HG02588 (cell line): ENCODE measurements around the gene CPT1A.
"Not testable (repeated sequence)": the region's sequence is repeated elsewhere in the genome, so short reads cannot be mapped to it uniquely, and the experiment has no call there.

Experiments
- ATAC-seq: cut with Tn5 transposase; IDR thresholded peaks from one replicate; pipeline ENCODE4 v1.9.1; 2021; ENCODE audit warnings: mild to moderate bottlenecking, moderate library complexity; ENCODE audit not compliant: unreplicated experiment

CPT1A gene

DNA sequence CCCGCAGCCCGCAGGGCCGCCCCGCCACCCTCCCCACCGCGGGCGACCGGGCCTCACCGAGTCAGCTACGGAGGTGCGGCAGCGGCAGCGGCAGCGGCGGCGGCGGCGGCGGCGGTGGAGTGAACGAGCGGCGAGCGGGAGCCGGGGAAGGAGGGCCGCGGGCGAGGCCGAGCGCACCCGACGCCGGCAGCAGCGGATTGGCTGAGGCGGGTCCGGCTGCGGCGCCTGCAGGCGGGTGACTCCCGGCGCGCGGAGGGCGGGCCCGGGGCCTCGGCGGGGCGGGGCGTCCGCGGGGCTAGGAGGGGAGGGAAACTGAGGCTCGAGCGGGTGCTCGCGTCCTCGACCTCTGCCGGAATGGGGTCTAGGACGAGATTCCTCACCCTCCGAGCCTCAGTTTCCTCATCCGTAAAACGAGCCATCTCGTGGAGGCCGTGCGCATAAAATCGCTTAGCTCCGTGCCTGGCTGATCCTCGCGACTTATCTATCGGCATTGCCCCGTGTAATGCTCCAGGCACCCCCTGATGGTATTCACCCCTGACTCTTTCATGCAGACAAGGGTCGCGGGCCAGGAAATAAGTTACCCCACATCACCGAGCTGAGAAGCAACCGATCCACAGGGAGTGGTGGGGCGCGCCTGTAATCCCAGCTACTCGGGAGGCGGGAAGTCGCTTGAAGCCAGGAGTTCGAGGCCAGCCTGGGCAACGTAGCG lies at the start of gene CPT1A:
CPT1A (minus strand) TSS at position 199 of the 709 bp plus-strand sequence. CDS start 26,442 bp downstream, outside the sequence.
- ATAC-seq = peak; percentile 35

DNA sequence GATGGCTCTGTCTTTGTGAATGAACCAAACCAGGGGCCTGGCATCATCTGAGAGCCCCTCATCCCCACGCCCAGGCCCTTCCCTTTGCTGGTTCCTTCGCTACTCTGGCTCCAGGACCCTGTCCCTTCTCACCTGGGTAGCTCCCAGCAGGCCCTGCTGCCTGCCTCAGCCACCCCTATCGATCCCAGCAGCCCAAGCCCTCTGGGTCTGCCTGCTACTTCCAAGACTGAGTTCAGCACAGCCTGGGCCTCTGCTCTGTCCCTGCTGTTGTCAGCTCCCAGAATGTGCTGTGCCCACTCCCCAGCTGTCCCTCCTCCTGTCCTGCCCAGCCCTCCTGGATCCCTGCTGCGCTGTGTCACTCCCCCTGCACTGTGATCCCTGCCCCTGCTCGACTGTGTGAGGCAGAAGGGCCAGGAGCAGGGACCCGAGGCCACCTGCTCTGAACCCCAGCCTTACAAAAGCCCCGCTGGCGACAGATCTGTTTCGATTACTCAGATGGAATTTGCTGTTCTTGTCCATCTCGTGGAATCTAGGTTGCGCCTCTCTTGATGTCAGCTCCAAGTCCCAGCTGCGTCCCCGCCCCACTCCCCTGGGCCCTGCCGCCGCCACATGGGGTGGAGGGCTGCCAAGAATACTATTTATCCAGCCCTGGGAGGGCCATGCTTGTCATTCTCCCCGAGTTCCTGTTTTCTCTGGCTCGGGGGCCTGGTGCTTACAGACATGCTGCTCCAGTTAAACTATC lies 48.9 kb upstream of the CPT1A start:
- ATAC-seq = no peak

DNA sequence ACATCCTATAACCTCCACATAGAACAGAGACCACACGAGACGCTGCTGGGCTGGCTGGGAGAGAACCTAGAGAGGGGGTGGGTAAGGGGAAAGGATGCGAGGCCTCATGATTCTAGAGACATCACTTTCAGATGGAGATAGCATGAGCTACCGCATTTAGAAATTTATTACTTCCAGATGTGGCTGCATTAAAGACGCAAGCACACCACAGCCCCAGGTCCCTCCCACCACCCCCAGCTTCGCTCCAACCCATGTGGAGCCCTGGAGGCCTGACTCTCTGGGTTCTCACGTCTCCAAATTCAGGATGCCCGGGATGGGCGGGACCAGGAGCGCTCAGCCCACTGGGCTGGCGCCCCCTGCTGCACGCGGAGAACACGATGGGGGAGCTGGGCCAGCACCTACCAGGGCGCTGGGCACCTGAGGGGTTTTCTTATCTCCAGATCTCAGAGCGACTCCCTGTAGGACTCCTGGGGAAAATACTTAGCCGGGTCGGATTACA lies 48.3 kb upstream of the CPT1A start:
- ATAC-seq = no peak

DNA sequence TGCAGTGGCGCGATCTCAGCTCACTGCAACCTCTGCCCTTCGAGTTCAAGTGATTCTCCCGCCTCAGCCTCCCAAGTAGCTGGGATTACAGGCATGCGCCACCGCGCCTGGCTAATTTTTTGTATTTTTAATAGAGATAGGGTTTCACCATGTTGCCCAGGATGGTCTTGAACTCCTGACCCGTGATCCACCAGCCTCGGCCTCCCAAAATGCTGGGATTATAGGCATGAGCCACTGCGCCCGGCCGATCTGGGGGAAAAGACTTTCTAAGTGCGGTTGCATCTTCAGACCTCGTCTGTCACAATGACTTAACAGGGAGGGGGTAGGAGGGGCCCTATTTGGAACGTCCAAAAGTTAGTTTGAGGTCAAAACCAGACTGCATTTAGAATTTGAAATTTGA lies 43.1 kb upstream of the CPT1A start:
- ATAC-seq = not testable (repeated sequence)

DNA sequence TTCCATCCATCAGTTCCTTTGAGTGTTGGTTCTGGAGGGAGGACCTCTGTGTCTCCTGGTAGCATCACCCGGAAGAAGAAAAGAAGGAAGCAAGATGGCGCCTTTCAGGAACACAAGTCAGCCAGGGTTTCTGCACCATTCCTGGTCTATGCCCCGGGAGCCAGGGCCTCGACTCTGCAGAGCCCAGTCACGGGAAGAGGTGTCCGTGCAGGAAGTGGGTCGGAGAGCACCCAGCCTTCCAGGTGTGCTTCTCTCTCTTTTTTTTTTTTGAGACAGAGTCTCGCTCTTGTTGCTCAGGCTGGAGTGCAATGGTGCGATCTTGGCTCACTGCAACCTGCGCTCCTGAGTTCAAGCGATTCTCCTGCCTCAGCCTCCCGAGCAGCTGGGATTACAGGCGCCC lies 40.7 kb upstream of the CPT1A start:
- ATAC-seq = no peak

DNA sequence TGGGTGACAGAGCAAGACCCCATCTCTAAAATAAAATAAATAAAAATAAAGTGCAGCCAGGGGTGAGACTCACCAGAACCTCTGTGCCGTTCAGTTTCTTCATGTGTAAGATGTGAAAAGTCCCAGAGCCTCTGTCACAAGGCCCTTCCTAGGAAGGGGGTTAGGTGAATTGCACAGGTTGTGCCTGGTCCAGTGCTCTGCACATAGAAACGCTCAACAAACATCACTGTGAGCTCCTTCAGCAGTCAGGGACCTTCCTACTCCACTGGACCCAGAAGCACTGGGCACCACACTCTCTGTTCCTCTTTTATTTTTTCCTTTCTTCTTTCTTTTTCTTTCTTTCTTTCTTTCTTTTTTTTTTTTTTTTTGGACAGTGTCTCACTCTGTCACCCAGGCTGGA lies 39.6 kb upstream of the CPT1A start:
- ATAC-seq = no peak

DNA sequence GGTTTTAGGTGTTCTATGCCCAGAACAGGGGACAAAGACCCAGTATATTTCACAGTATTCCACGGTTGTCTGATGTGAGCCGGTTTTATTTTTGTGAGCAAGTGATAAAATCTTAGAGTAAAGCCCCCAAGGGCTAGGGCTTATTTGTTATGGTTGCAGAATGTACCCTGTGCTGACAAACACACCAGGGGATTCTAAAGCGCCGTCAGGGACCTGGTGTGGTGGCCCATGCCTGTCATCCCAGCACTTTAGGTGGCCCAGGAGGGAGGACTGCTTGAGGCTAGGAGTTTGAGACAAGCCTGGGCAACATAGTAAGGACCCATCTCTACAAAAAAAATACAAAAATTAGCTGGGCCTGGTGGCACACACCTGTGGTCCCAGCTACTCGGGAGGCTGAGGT lies 39.1 kb upstream of the CPT1A start:
- no peak for ATAC-seq

DNA sequence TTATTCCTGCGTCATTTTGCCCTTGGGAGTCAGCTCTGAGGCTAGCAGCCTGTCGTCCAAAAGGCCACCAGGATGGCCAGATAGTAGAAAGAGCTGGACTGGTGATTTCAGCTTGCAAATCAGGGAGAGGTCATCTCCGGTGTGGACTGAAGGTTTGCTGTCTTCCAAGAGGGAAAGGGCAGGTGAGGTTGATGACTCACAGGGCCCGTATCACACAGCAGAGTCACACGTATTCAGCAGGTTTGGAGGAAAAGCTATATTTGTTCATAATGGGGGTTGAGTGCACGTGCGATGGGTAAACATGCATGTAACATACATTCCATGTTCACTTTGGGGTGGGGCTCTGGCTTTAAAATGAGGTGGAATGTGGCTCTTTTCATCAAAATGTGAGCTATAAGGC lies 36.3 kb upstream of the CPT1A start:
- ATAC-seq = no peak

DNA sequence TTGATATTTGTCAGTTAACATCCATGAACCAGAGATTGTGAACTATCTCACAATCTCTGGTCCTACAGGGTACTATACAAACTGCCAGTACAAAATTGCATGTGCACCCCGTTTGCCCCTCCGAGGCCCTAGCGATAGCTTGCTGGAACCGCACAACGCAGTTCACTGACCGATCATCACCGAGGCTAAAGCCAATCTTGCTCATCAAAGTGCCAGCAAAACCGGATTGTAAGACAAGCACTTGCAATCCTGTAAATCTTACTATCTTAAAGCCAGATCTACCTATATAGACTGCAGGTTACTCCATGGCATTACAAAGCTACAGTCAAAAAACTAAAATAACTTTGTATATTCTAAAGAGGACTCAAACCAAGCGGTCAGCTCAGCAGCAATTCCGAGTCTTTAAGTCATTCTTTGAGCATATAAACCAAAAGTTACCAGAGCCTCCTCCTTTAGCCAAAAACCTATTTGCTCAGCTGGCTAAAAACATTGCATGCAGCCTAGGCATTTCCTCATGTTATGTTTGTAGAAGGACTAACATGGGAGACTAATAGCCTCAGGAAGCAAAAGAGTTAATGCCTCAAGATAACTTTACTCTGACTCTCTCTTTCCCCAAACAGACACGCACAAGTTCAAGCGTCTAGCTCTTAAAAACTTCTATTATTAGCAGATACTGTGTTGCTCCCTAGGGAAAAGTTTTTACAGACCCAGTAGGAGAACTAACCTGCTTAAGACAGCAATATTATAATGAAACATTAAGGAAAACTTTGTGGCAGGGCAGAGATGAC lies 30.7 kb upstream of the CPT1A start:
- ATAC-seq = no peak

DNA sequence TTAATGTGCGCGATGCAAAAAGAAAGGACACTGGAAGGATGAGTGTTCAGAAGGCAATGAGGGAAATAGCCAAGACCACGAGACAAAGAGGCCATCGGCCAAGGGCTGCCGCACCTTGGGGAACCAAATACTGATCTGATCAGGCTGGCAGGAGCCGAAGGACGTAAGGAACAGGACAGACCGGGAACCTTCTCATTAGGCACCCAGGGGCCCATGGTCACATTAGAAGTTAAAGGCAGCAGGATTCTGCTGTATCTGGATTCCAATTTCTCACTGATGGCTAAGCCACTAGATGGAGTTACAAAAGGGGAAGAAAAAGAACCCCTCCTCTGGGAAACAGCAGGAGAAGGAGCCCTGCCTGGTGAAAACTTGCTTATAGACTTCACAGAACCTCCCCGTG lies 28.8 kb upstream of the CPT1A start:
- no peak for ATAC-seq

DNA sequence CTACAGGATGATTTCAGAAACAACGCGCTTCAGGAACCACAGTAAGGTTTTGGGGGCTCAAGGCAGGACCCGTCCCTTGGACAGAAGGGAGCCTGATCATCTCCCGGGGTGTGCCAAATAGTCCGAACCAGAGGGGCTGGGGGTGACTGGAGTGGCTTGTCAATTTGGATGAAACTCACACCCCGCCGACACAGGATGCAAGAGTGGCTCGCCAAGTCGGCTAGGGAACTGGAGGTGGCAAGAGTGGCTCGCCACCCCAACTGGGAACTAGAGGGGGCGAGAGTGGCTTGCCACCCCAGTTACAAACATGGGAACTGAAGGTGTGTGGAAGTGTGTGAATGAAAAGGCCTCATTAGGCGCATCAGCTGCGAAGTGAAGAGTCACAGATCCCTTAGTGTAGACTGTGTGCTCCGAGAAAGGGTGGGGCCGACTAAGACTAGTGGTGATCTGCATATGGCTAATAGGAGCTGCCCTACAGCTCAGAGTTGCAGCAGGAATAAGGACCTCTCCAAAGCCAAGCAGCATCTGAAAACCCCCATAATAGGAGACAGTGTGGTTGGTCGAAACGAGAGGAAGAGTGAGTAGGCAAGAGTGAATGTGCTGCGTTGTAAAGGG lies 26.6 kb upstream of the CPT1A start:
- no peak for ATAC-seq

DNA sequence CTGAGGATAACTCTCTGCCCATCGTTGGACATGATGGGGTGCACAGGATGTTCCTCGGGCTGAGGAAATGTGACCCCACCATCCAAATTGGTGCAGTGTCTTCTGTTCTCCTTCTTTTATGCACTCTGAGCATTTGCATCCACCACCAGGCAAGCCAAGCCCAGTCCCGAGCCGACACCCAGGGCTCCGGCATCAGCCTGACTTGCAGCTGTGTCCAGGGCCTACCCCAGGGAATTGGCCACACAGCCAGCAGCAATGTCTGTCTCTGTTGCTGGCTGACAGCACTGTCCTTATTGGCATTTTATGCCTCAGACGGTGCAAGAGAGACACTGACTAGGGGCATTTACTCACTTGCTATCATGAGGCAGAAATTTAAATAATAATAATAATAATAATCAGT lies 25.4 kb upstream of the CPT1A start:
- ATAC-seq = no peak

DNA sequence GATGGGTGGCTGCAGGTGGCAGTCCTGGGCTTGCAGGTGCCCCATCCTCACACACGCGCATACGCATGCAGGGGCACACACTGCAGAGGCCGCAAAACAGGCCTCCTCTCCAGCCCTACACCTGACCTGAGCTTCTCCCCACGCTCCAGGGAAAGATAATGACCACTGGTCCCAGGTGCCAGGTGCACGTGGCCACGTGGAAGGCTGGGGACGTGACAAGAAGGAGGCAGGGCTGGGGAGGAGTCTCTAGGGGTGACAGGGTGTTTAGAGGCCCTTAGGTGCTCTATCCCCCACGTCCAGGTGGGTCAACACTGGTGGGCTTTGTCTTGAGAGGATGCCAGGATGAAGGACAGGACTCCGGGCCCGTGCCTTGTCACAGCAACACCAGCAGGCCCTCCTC lies 23.5 kb upstream of the CPT1A start:
- no peak for ATAC-seq

DNA sequence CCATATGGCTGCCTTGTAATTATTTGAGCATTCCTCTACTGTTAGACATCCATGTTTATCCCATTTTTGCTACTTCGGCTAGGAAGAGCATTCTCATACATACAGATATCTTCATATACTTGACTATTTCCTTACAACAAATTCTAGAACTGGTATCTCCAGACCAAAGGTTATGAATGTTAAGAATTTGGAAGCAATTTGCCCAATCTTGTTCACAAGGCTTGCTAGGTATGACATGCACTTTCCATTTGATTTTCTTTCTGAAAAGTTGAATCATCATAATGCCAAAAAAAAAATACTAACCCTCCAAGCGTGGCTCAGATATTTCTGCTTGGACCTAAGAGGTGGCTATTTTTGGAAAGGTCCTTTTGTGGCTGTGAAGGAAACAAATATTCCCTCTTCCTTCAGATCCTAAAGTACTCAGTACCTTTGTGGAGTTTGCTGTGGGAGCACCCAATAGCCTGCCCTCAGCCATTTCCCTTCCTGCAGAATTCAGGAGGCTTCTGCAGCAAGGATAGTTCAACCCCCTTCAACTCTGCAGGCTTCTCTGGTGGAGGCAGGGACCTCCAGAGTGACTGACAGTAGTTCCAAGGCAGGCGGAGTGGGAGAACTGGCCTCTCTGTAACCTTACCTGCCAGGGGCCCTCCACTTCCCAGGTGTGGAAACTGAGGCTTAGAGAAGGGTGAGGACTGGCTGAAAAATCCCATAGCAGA lies 22.0 kb upstream of the CPT1A start:
- ATAC-seq = no peak

DNA sequence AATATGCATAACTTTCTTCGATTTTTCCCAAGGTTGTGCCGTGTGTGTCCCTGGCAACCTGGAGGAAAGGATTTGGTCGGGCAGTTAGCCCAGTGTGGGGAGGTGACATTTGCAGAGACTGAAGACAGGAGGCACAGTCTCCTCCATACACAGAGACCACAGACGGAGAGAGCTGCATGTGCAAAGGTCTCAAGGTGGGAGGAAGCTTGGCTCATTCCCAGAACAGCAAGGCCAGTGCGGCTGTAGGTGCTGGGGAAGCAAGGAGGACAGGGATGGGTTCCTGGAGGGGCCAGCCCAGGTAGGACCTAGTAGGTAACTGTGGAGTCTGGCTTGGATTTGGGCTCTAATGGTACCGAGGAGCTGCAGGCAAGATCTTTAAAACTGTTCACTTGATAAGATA lies 20.7 kb upstream of the CPT1A start:
- ATAC-seq = no peak

DNA sequence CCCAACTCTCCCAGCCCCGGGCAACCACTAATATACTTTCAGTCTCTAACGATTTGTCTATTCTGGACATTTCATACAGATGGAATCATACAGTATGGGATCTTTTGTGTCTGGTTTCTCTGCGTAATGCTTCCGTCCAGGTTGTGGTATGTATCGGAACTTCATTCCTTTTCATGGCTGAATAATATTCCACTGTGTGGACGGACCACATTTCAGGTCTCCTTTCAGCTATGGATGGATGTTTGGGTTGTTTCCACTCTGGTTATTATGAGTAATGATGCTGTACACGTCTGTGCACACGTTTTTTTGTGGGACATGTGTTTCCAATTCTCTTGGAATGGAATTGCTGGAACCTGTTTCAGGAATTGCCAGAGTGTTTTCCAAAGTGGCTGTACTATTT lies 17.4 kb upstream of the CPT1A start:
- no peak for ATAC-seq

DNA sequence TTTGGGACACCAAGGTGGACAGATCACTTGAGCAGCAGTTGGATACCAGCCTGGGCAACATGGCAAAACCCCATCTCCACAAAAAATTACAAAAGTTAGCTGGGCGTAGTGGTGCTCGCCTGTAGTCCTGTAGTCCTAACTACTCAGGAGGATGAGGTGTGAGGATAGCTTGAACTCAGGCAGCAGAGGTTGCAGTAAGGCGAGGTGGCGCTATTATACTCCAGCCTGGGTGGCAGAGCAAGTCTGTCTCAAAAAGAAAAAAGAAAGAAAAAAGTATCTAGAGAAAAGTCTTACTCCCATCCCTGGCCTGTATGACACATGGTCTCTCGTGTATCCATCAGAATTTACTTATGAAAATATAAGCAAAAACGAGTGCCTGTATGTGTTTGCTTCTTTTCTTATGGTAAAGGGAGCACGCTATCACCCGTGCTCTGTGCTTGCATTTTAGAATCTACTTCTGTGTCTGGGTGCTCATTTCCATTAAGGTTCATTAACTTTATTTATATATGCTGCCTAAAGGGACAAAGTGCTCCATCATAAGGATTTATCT lies 15.4 kb upstream of the CPT1A start:
- ATAC-seq = no peak

DNA sequence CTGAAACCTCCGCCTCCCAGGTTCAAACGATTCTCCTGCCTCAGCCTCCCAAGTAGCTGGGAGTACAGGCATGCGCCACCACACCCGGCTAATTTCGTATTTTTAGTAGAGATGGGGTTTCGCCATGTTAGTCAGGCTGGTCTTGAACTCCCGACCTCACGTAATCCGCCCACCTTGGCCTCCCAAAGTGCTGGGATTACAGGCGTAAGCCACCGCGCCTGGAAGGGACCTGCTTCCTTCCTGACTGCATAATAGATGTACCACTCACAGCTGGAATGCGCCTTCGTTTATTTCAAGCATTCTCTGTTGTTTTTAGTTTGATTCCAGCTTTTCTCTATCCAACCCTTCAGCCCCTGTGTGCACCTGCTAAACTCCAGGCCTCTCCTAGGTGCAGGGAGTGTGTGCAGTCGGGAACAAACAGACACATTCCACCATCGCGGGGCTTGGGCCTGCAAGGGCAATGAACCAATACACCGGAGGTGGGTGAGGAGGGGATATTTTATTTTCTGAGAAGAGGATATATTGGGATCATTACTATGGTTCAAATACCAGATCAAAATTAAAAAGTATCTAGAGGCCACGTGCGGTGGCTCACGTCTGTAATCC lies 14.8 kb upstream of the CPT1A start:
- ATAC-seq = not testable (repeated sequence)

DNA sequence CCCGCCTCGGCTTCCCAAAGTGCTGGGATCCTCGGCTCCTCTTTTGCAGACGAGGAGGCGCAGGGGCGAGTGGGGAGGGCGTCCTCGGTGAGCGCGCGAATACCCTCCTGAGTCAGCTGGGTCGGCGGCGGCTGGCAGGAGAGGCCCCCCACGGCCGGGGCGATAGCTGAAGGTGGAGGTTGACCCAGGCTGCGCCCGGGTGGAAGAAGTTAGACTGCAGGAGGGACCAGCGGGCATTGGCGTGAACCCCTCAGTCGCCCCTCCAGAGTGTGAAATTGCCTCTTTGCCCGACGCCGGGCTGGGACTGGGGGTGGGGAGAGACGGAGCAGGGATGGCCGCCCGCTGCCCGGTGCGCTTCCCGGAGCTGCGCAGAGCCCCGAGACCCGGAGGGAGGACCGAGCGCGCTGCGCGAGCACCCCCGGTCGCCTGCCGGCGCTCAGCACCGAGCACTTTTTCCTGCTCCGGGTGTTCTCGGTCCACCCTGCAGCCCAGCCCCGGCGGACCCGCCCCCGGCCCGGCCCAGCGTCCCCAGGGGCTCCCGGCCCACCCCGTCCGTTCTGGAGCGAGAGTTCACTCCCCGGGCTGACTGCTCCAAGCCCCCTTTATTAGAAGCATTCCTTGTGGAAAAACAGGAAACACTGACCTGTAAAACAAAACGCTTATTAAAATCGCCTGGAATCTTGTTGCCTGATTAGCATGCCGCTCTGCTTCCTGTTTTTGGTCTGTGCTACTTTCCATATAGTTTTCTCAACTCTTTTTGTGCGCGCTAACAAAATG lies 13.7 kb upstream of the CPT1A start:
- no peak for ATAC-seq
